K562 (cell line): ENCODE data around the gene RAB31. TPM values are rescaled to one million over a fixed set of nuclear protein-coding genes. Genes with fewer than 3 reads are reported as not detected.

Experiments used
- ARNT ChIP-seq, 2 experiments: fragments of 450-650 bp; IDR thresholded peaks; 2 replicates each; pipeline ENCODE4 v1.6.1; 2016; ENCODE audit warnings: mild to moderate bottlenecking in 1 of 2
- ATF3 ChIP-seq, 2 experiments: fragments of 450-650 bp in 1 of 2; sonication (generic) in 1 of 2; formaldehyde crosslinking in 1 of 2; IDR thresholded peaks in 1 of 2; conservative IDR thresholded peaks in 1 of 2; 2 replicates each; pipeline versions ENCODE4 v1.6.1 to v1.8.1; 2016 to 2023; ENCODE audit warnings: mild to moderate bottlenecking in 2 of 2, moderate library complexity in 2 of 2, inconsistent platforms in 1 of 2, missing genetic modification reagents in 1 of 2
- CTBP1 ChIP-seq: fragments of 450-650 bp; IDR thresholded peaks from 2 replicates; pipeline ENCODE4 v1.6.1; 2016; ENCODE audit warnings: borderline replicate concordance
- E2F4 ChIP-seq: sonication (generic); formaldehyde crosslinking; IDR thresholded peaks from 2 replicates; pipeline ENCODE4 v1.8.0; 2022; ENCODE audit warnings: mild to moderate bottlenecking, low read depth, missing genetic modification reagents
- ILK ChIP-seq: fragments of 450-650 bp; IDR thresholded peaks from 2 replicates; pipeline ENCODE4 v1.6.1; 2016; ENCODE audit warnings: missing genetic modification characterization, low read depth, mild to moderate bottlenecking, missing compliant biosample characterization, moderate library complexity, borderline replicate concordance
- MNT ChIP-seq, 2 experiments: fragments of 450-650 bp; conservative IDR thresholded peaks; 2 replicates each; pipeline ENCODE4 v1.6.1; 2017; ENCODE audit warnings: mild to moderate bottlenecking in 2 of 2, moderate library complexity in 2 of 2
- MYNN ChIP-seq, 2 experiments: sonication (generic); formaldehyde crosslinking in 1 of 2; IDR thresholded peaks; 2 replicates each; pipeline versions ENCODE4 v1.5.0 to v1.6.1; 2016 to 2020; ENCODE audit warnings: antibody characterized with exemption in 1 of 2, missing genetic modification reagents in 1 of 2
- NFIC ChIP-seq: fragments of 450-650 bp; IDR thresholded peaks from 2 replicates; pipeline ENCODE4 v1.6.1; 2017; ENCODE audit warnings: mild to moderate bottlenecking, inconsistent platforms
- PHB2 ChIP-seq: fragments of 450-650 bp; IDR thresholded peaks from 2 replicates; pipeline ENCODE4 v1.6.1; 2017; ENCODE audit warnings: low read depth
- PTRF ChIP-seq: fragments of 450-650 bp; IDR thresholded peaks from 2 replicates; pipeline ENCODE4 v1.6.1; 2016; ENCODE audit warnings: mild to moderate bottlenecking, missing genetic modification characterization, missing compliant biosample characterization
- SLC30A9 ChIP-seq: fragments of 250-450 bp; sonication (Bioruptor Pico); IDR thresholded peaks from 2 replicates; pipeline ENCODE4 v1.8.0; 2022; ENCODE audit warnings: mild to moderate bottlenecking, moderate library complexity
- STAT6 ChIP-seq: sonication (generic); formaldehyde crosslinking; IDR thresholded peaks from 2 replicates; pipeline ENCODE4 v1.8.1; 2023; ENCODE audit warnings: mild to moderate bottlenecking, missing genetic modification reagents
- WHSC1 ChIP-seq: IDR thresholded peaks from one replicate; pipeline ENCODE4 v1.6.1; 2012; ENCODE audit warnings: low read length, control low read depth, inconsistent platforms
- ZFX ChIP-seq: sonication (generic); formaldehyde crosslinking; IDR thresholded peaks from 2 replicates; pipeline ENCODE4 v1.8.0; 2022; ENCODE audit warnings: mild to moderate bottlenecking, missing genetic modification reagents, moderate library complexity
- ZNF175 ChIP-seq: fragments of 200-800 bp; sonication (Bioruptor generic); IDR thresholded peaks from 2 replicates; pipeline ENCODE4 v1.6.1; 2016; ENCODE audit warnings: low read depth, mild to moderate bottlenecking, missing genetic modification characterization, missing compliant biosample characterization
- ZNF253 ChIP-seq: fragments of 250-450 bp; sonication (Bioruptor Pico); conservative IDR thresholded peaks from 2 replicates; pipeline ENCODE4 v1.6.1; 2021; ENCODE audit warnings: mild to moderate bottlenecking
- ZNF282 ChIP-seq: sonication (generic); formaldehyde crosslinking; IDR thresholded peaks from 2 replicates; pipeline ENCODE4 v1.8.1; 2023; ENCODE audit warnings: missing genetic modification reagents
- ZNF398 ChIP-seq: fragments of 250-450 bp; sonication (Bioruptor Pico); IDR thresholded peaks from 2 replicates; pipeline ENCODE4 v1.8.0; 2021; ENCODE audit warnings: moderate library complexity, mild to moderate bottlenecking, inconsistent platforms
- ZNF436 ChIP-seq: fragments of 250-450, 450-650 bp; sonication (Bioruptor Pico); formaldehyde crosslinking; IDR thresholded peaks from 2 replicates; pipeline ENCODE4 v1.7.0; 2020; ENCODE audit warnings: mild to moderate bottlenecking
- ZNF75A ChIP-seq: fragments of 450-650 bp; formaldehyde crosslinking; IDR thresholded peaks from 2 replicates; pipeline ENCODE4 v1.4.0; 2020; ENCODE audit warnings: mild to moderate bottlenecking
- polyA plus RNA-seq, 8 experiments: library from polyadenylated mRNA; depleted of rRNA in 4 of 8; stranded (reverse) in 5 of 8; unstranded in 3 of 8; fragments of >200 nt; fragmentation: Nextera tagmentation in 2 of 8; fragmentation: Illumina TruSeq in 1 of 8; extraction: Ambion mirVana in 2 of 8; extraction: Trizol in 1 of 8; gene quantifications; 2 replicates each; pipeline versions ENCODE4 v1.2.1 to v1.2.3, GENCODE V29; 2011 to 2014; ENCODE audit warnings: inconsistent platforms in 1 of 8, missing spikeins in 1 of 8
- total RNA-seq, 7 experiments: library from RNA; depleted of rRNA in 6 of 7; stranded (reverse); fragments of >200 nt in 6 of 7; fragmentation: Illumina TruSeq in 2 of 7; extraction: Trizol in 2 of 7; gene quantifications; 2 replicates each; pipeline versions ENCODE4 v1.2.1 to v1.2.3, GENCODE V29; 2011 to 2021; ENCODE audit warnings: low replicate concordance in 1 of 7

The RAB31 gene
- total and polyA plus RNA-seq, 9 of the 15 experiments (the other 6 are each of a cell fraction or from before 2014, with no cell fraction given), result 20.7 to 70.4 (median 41.3) TPM

- no peak for TF ChIP-seq ARNT (IDR thresholded peaks at IDR 0.05)
- no peak for TF ChIP-seq PHB2
- no peak for TF ChIP-seq SLC30A9 (CRISPR knock-in tag)
- TF ChIP-seq NFIC, result 0 out of 2 replicates have a peak, but pooled peaks have one; percentile 37
- no peak for TF ChIP-seq ZNF175 (CRISPR knock-in tag)
- no peak for TF ChIP-seq MYNN (IDR thresholded peaks at IDR 0.05)
- no peak for TF ChIP-seq MYNN (CRISPR knock-in tag; IDR thresholded peaks at IDR 0.05)
- no peak for TF ChIP-seq ZNF282 (CRISPR knock-in tag)
- TF ChIP-seq ZFX, result no peak
- no peak for TF ChIP-seq WHSC1
- TF ChIP-seq ZNF75A (CRISPR knock-in tag), result no peak
- TF ChIP-seq PTRF, result no peak
- no peak for TF ChIP-seq E2F4 (CRISPR knock-in tag)
- TF ChIP-seq ATF3 (IDR thresholded peaks at IDR 0.05), result peak; percentile 81
- TF ChIP-seq ATF3 (CRISPR knock-in tag; conservative IDR thresholded peaks at IDR 0.05), result no peak
- no peak for TF ChIP-seq STAT6 (CRISPR knock-in tag)
- TF ChIP-seq ZNF398 (CRISPR knock-in tag), result no peak
- no peak for TF ChIP-seq ZNF253 (CRISPR knock-in tag)
- TF ChIP-seq ILK (tag), result no peak
- TF ChIP-seq CTBP1, result peak; percentile 57; the same call in 1 of the 2 replicates
- TF ChIP-seq ZNF436 (CRISPR knock-in tag), result no peak
- TF ChIP-seq MNT (conservative IDR thresholded peaks at IDR 0.05), result no peak
These were observed 6.3 kb upstream of the RAB31 start (continued) for GRCh38 chr18:9701609-9702349.
